Stimulated activated CD8-positive, alpha-beta memory T cell treated with anti-CD3 and anti-CD28 coated beads, Interleukin-12 subunit alpha, Interleukin-12 subunit beta, amount 100 ng/mL, for 24 hours (primary cell): ENCODE data around the gene C17orf50.
"Not testable (repeated sequence)": the region's sequence is repeated elsewhere in the genome, so short reads cannot be mapped to it uniquely, and the experiment has no call there.

Experiments used
- DNase-seq: peaks from one replicate; pipeline ENCODE4 v3.0.0-alpha.2; 2020; ENCODE audit errors: extremely low read depth

C17orf50 gene

GRCh38 chr17:35734396-35734795 is 26.3 kb upstream of the C17orf50 start:
- no peak for DNase-seq

- no peak for DNase-seq
These were observed 25.5 kb upstream of the C17orf50 start for GRCh38 chr17:35735036-35735805.

GRCh38 chr17:35736236-35736635 is 24.5 kb upstream of the C17orf50 start:
- DNase-seq, result no peak

- DNase-seq, result no peak
These were observed 22.1 kb upstream of the C17orf50 start for GRCh38 chr17:35738519-35739133.

GRCh38 chr17:35740216-35740615 is 20.5 kb upstream of the C17orf50 start:
- no peak for DNase-seq

- no peak for DNase-seq
These were observed 19.4 kb upstream of the C17orf50 start for GRCh38 chr17:35740997-35741931.

GRCh38 chr17:35742496-35742895 is 18.2 kb upstream of the C17orf50 start:
- DNase-seq, result no peak

- DNase-seq, result no peak
These were observed 17.7 kb upstream of the C17orf50 start for GRCh38 chr17:35742896-35743477.

GRCh38 chr17:35743626-35744328 is 16.9 kb upstream of the C17orf50 start:
- DNase-seq, result no peak

- no peak for DNase-seq
These were observed 15.9 kb upstream of the C17orf50 start for GRCh38 chr17:35744830-35745229.

- no peak for DNase-seq
These were observed 15.4 kb upstream of the C17orf50 start for GRCh38 chr17:35745246-35745645.

- DNase-seq, result no peak
These were observed 14.9 kb upstream of the C17orf50 start for GRCh38 chr17:35745749-35746320.

- peak; percentile 41 for DNase-seq
These were observed 13.1 kb upstream of the C17orf50 start for GRCh38 chr17:35747540-35748017.

- no peak for DNase-seq
These were observed 12.3 kb upstream of the C17orf50 start for GRCh38 chr17:35748341-35748841.

GRCh38 chr17:35748979-35749378 is 11.7 kb upstream of the C17orf50 start:
- DNase-seq, result no peak

GRCh38 chr17:35749560-35750412 is 10.9 kb upstream of the C17orf50 start:
- no peak for DNase-seq

GRCh38 chr17:35750526-35751395 is 9.9 kb upstream of the C17orf50 start:
- DNase-seq, result no peak

GRCh38 chr17:35751541-35751940 is 9.1 kb upstream of the C17orf50 start:
- not testable (repeated sequence) for DNase-seq

- DNase-seq, result no peak
These were observed 8.2 kb upstream of the C17orf50 start for GRCh38 chr17:35752471-35752870.
